Measurements from ENCODE around the gene MTCL1. TPM values are rescaled to one million over a fixed set of nuclear protein-coding genes. Genes with fewer than 3 reads are reported as not detected.

The MTCL1 gene
- polyA plus RNA-seq, 2 donors, result 4.4 to 6.5 TPM

GRCh38 chr18:8828300-8828699 lies 122.9 kb downstream of the MTCL1 start:
- H3K27ac ChIP-seq (ENCODE audit: low read depth in 2 of 2, low read length in 1 of 2), result no peak overlapping the region
- H3K36me3 ChIP-seq (ENCODE audit: control insufficient read depth in 2 of 2, insufficient read depth in 2 of 2, low read length in 1 of 2), result peaks cover 0 to 5% of the 10 kb centered on the region in 2 donors
- H3K4me3 ChIP-seq (ENCODE audit: low read depth in 1 of 2, low read length in 2 of 2), result no peak overlapping the region
- H3K9me3 ChIP-seq (ENCODE audit: control insufficient read depth in 2 of 2, insufficient read depth in 1 of 2, low read depth in 1 of 2, low read length in 1 of 2), result no peaks in the 10 kb centered on the region
- 76 to 77% methylated on average over 7 of the region's 7 CpGs for WGBS, 2 donors
- H3K27me3 ChIP-seq (ENCODE audit: control insufficient read depth in 1 of 2, insufficient read depth in 2 of 2, low read length in 2 of 2), result no peaks in the 10 kb centered on the region
- H3K4me1 ChIP-seq (ENCODE audit: control insufficient read depth in 2 of 2, insufficient read depth in 2 of 2, low read length in 1 of 2), result peaks cover 2 to 3% of the 10 kb centered on the region in 2 donors

GRCh38 chr18:8828798-8829197 lies 123.4 kb downstream of the MTCL1 start:
- Histone ChIP-seq H3K4me1 (ENCODE audit: control insufficient read depth in 2 of 2, insufficient read depth in 2 of 2, low read length in 1 of 2) (peaks cover 2 to 3% of the 10 kb centered on the region in 2 donors), H3K27me3 (ENCODE audit: control insufficient read depth in 1 of 2, insufficient read depth in 2 of 2, low read length in 2 of 2) (no peaks in the 10 kb centered on the region), H3K4me3 (ENCODE audit: low read depth in 1 of 2, low read length in 2 of 2) (no peak overlapping the region), H3K36me3 (ENCODE audit: control insufficient read depth in 2 of 2, insufficient read depth in 2 of 2, low read length in 1 of 2) (peaks cover 0 to 5% of the 10 kb centered on the region in 2 donors), H3K27ac (ENCODE audit: low read depth in 2 of 2, low read length in 1 of 2) (no peak overlapping the region), H3K9me3 (ENCODE audit: control insufficient read depth in 2 of 2, insufficient read depth in 1 of 2, low read depth in 1 of 2, low read length in 1 of 2) (no peaks in the 10 kb centered on the region)
- WGBS, 2 donors, result 62 to 65% methylated on average over 10 of the region's 10 CpGs

GRCh38 chr18:8830067-8831060 lies 125.0 kb downstream of the MTCL1 start:
- 90 to 96% methylated on average over 16 of the region's 16 CpGs for WGBS, 2 donors
- H3K9me3 ChIP-seq (ENCODE audit: control insufficient read depth in 2 of 2, insufficient read depth in 1 of 2, low read depth in 1 of 2, low read length in 1 of 2), result no peaks in the 10 kb centered on the region
- no peaks in the 10 kb centered on the region for H3K36me3 ChIP-seq (ENCODE audit: control insufficient read depth in 2 of 2, insufficient read depth in 2 of 2, low read length in 1 of 2)
- H3K4me3 ChIP-seq (ENCODE audit: low read depth in 1 of 2, low read length in 2 of 2), result no peak overlapping the region
- no peak overlapping the region for H3K27ac ChIP-seq (ENCODE audit: low read depth in 2 of 2, low read length in 1 of 2)
- H3K27me3 ChIP-seq (ENCODE audit: control insufficient read depth in 1 of 2, insufficient read depth in 2 of 2, low read length in 2 of 2), result no peaks in the 10 kb centered on the region
- peaks cover 3 to 5% of the 10 kb centered on the region in 2 donors for H3K4me1 ChIP-seq (ENCODE audit: control insufficient read depth in 2 of 2, insufficient read depth in 2 of 2, low read length in 1 of 2)

- H3K4me3 ChIP-seq (ENCODE audit: low read depth in 1 of 2, low read length in 2 of 2), result no peak overlapping the region
- no peaks in the 10 kb centered on the region for H3K36me3 ChIP-seq (ENCODE audit: control insufficient read depth in 2 of 2, insufficient read depth in 2 of 2, low read length in 1 of 2)
- 85 to 89% methylated on average over 3 of the region's 3 CpGs for WGBS, 2 donors
- H3K9me3 ChIP-seq (ENCODE audit: control insufficient read depth in 2 of 2, insufficient read depth in 1 of 2, low read depth in 1 of 2, low read length in 1 of 2), result peaks cover 0 to 2% of the 10 kb centered on the region in 2 donors
- H3K27me3 ChIP-seq (ENCODE audit: control insufficient read depth in 1 of 2, insufficient read depth in 2 of 2, low read length in 2 of 2), result no peaks in the 10 kb centered on the region
- peaks cover 3 to 5% of the 10 kb centered on the region in 2 donors for H3K4me1 ChIP-seq (ENCODE audit: control insufficient read depth in 2 of 2, insufficient read depth in 2 of 2, low read length in 1 of 2)
- H3K27ac ChIP-seq (ENCODE audit: low read depth in 2 of 2, low read length in 1 of 2), result no peak overlapping the region
Observed at GRCh38 chr18:8831112-8831511, 125.8 kb downstream of the MTCL1 start.

GRCh38 chr18:8831531-8831930 lies 126.2 kb downstream of the MTCL1 start:
- H3K27me3 ChIP-seq (ENCODE audit: control insufficient read depth in 1 of 2, insufficient read depth in 2 of 2, low read length in 2 of 2), result no peaks in the 10 kb centered on the region
- 96% methylated on average over 14 of the region's 14 CpGs for WGBS, 2 donors
- peaks cover 3 to 5% of the 10 kb centered on the region in 2 donors for H3K4me1 ChIP-seq (ENCODE audit: control insufficient read depth in 2 of 2, insufficient read depth in 2 of 2, low read length in 1 of 2)
- no peak overlapping the region for H3K4me3 ChIP-seq (ENCODE audit: low read depth in 1 of 2, low read length in 2 of 2)
- no peaks in the 10 kb centered on the region for H3K36me3 ChIP-seq (ENCODE audit: control insufficient read depth in 2 of 2, insufficient read depth in 2 of 2, low read length in 1 of 2)
- H3K27ac ChIP-seq (ENCODE audit: low read depth in 2 of 2, low read length in 1 of 2), result no peak overlapping the region
- H3K9me3 ChIP-seq (ENCODE audit: control insufficient read depth in 2 of 2, insufficient read depth in 1 of 2, low read depth in 1 of 2, low read length in 1 of 2), result peaks cover 0 to 2% of the 10 kb centered on the region in 2 donors

- H3K9me3 ChIP-seq (ENCODE audit: control insufficient read depth in 2 of 2, insufficient read depth in 1 of 2, low read depth in 1 of 2, low read length in 1 of 2), result peaks cover 0 to 2% of the 10 kb centered on the region in 2 donors
- no peaks in the 10 kb centered on the region for H3K36me3 ChIP-seq (ENCODE audit: control insufficient read depth in 2 of 2, insufficient read depth in 2 of 2, low read length in 1 of 2)
- H3K27me3 ChIP-seq (ENCODE audit: control insufficient read depth in 1 of 2, insufficient read depth in 2 of 2, low read length in 2 of 2), result no peaks in the 10 kb centered on the region
- H3K27ac ChIP-seq (ENCODE audit: low read depth in 2 of 2, low read length in 1 of 2), result no peak overlapping the region
- 77 to 83% methylated on average over 2 of the region's 2 CpGs for WGBS, 2 donors
- H3K4me3 ChIP-seq (ENCODE audit: low read depth in 1 of 2, low read length in 2 of 2), result no peak overlapping the region
- H3K4me1 ChIP-seq (ENCODE audit: control insufficient read depth in 2 of 2, insufficient read depth in 2 of 2, low read length in 1 of 2), result peaks cover 3 to 5% of the 10 kb centered on the region in 2 donors
Observed at GRCh38 chr18:8833480-8833879, 128.1 kb downstream of the MTCL1 start.

GRCh38 chr18:8834881-8835280 lies 129.5 kb downstream of the MTCL1 start:
- Histone ChIP-seq H3K27me3 (ENCODE audit: control insufficient read depth in 1 of 2, insufficient read depth in 2 of 2, low read length in 2 of 2) (no peaks in the 10 kb centered on the region), H3K36me3 (ENCODE audit: control insufficient read depth in 2 of 2, insufficient read depth in 2 of 2, low read length in 1 of 2) (no peaks in the 10 kb centered on the region), H3K27ac (ENCODE audit: low read depth in 2 of 2, low read length in 1 of 2) (no peak overlapping the region), H3K9me3 (ENCODE audit: control insufficient read depth in 2 of 2, insufficient read depth in 1 of 2, low read depth in 1 of 2, low read length in 1 of 2) (peaks cover 0 to 2% of the 10 kb centered on the region in 2 donors), H3K4me3 (ENCODE audit: low read depth in 1 of 2, low read length in 2 of 2) (no peak overlapping the region), H3K4me1 (ENCODE audit: control insufficient read depth in 2 of 2, insufficient read depth in 2 of 2, low read length in 1 of 2) (peaks cover 3 to 5% of the 10 kb centered on the region in 2 donors)
- WGBS, 2 donors, result 59 to 74% methylated on average over 6 of the region's 6 CpGs

GRCh38 chr18:8835521-8835953 lies 130.2 kb downstream of the MTCL1 start:
- no peak overlapping the region for H3K27ac ChIP-seq (ENCODE audit: low read depth in 2 of 2, low read length in 1 of 2)
- peaks cover 3 to 5% of the 10 kb centered on the region in 2 donors for H3K4me1 ChIP-seq (ENCODE audit: control insufficient read depth in 2 of 2, insufficient read depth in 2 of 2, low read length in 1 of 2)
- H3K36me3 ChIP-seq (ENCODE audit: control insufficient read depth in 2 of 2, insufficient read depth in 2 of 2, low read length in 1 of 2), result no peaks in the 10 kb centered on the region
- no peak overlapping the region for H3K4me3 ChIP-seq (ENCODE audit: low read depth in 1 of 2, low read length in 2 of 2)
- 44 to 48% methylated on average over 3 of the region's 3 CpGs for WGBS, 2 donors
- H3K27me3 ChIP-seq (ENCODE audit: control insufficient read depth in 1 of 2, insufficient read depth in 2 of 2, low read length in 2 of 2), result no peaks in the 10 kb centered on the region
- H3K9me3 ChIP-seq (ENCODE audit: control insufficient read depth in 2 of 2, insufficient read depth in 1 of 2, low read depth in 1 of 2, low read length in 1 of 2), result peaks cover 0 to 2% of the 10 kb centered on the region in 2 donors

GRCh38 chr18:8839281-8839680 lies 133.9 kb downstream of the MTCL1 start:
- Histone ChIP-seq H3K27me3 (ENCODE audit: control insufficient read depth in 1 of 2, insufficient read depth in 2 of 2, low read length in 2 of 2) (no peaks in the 10 kb centered on the region), H3K4me3 (ENCODE audit: low read depth in 1 of 2, low read length in 2 of 2) (no peak overlapping the region), H3K4me1 (ENCODE audit: control insufficient read depth in 2 of 2, insufficient read depth in 2 of 2, low read length in 1 of 2) (peaks cover 0 to 5% of the 10 kb centered on the region in 2 donors), H3K27ac (ENCODE audit: low read depth in 2 of 2, low read length in 1 of 2) (no peak overlapping the region), H3K9me3 (ENCODE audit: control insufficient read depth in 2 of 2, insufficient read depth in 1 of 2, low read depth in 1 of 2, low read length in 1 of 2) (peaks cover 0 to 2% of the 10 kb centered on the region in 2 donors), H3K36me3 (ENCODE audit: control insufficient read depth in 2 of 2, insufficient read depth in 2 of 2, low read length in 1 of 2) (no peaks in the 10 kb centered on the region)
- 45 to 49% methylated on average over 3 of the region's 3 CpGs for WGBS, 2 donors

Data from esophagus (tissue), 2 donors.